HepG2 (cell line): ENCODE measurements around the gene NCOA6. TPM values are rescaled to one million over a fixed set of nuclear protein-coding genes. Genes with fewer than 3 reads are reported as not detected.

ENCODE experiments used
- CREM ChIP-seq, 2 experiments: sonication (generic) in 1 of 2; formaldehyde crosslinking in 1 of 2; IDR thresholded peaks; 2 replicates each; pipeline versions ENCODE4 v1.4.0 to v1.6.1; 2016 to 2020; ENCODE audit warnings: antibody characterized with exemption in 1 of 2, mild to moderate bottlenecking in 1 of 2, missing genetic modification reagents in 1 of 2
- DRAP1 ChIP-seq: IDR thresholded peaks from 2 replicates; pipeline ENCODE4 v1.6.1; 2016; ENCODE audit warnings: missing genetic modification reagents, missing compliant biosample characterization
- FOXA3 ChIP-seq: IDR thresholded peaks from 2 replicates; pipeline ENCODE4 v1.6.1; 2016; ENCODE audit warnings: missing genetic modification reagents, missing compliant biosample characterization
- HDAC2 ChIP-seq: sonication (generic); formaldehyde crosslinking; IDR thresholded peaks from 2 replicates; pipeline ENCODE4 v1.4.0; 2020; ENCODE audit warnings: missing genetic modification reagents
- HNRNPLL ChIP-seq: fragments of 200-400 bp; formaldehyde crosslinking; IDR thresholded peaks from 2 replicates; pipeline ENCODE4 v1.6.1; 2017; ENCODE audit warnings: mild to moderate bottlenecking, low read depth, low read length; ENCODE audit not compliant: poor library complexity, severe bottlenecking
- JDP2 ChIP-seq: sonication (generic); formaldehyde crosslinking; IDR thresholded peaks from 2 replicates; pipeline ENCODE4 v1.8.1; 2022; ENCODE audit warnings: missing genetic modification reagents, borderline replicate concordance
- KDM6A ChIP-seq: IDR thresholded peaks from 2 replicates; pipeline ENCODE4 v1.6.1; 2016; ENCODE audit warnings: low read depth
- MTERF4 ChIP-seq: sonication (generic); formaldehyde crosslinking; IDR thresholded peaks from 2 replicates; pipeline ENCODE4 v1.8.0; 2023; ENCODE audit warnings: mild to moderate bottlenecking, missing genetic modification reagents
- NFYC ChIP-seq: IDR thresholded peaks from 2 replicates; pipeline ENCODE4 v1.6.1; 2016; ENCODE audit warnings: missing genetic modification reagents, missing compliant biosample characterization
- PITX1 ChIP-seq: sonication (generic); formaldehyde crosslinking; IDR thresholded peaks from 2 replicates; pipeline ENCODE4 v1.5.1; 2020; ENCODE audit warnings: mild to moderate bottlenecking, missing genetic modification reagents
- PRPF4 ChIP-seq: fragments of 200-400 bp; formaldehyde crosslinking; IDR thresholded peaks from 2 replicates; pipeline ENCODE4 v1.6.1; 2016; ENCODE audit warnings: low read length, low read depth; ENCODE audit not compliant: poor library complexity, severe bottlenecking
- SATB2 ChIP-seq: sonication (generic); formaldehyde crosslinking; IDR thresholded peaks from 2 replicates; pipeline ENCODE4 v1.5.0; 2020; ENCODE audit warnings: missing genetic modification reagents
- SRSF4 ChIP-seq: fragments of 200-400 bp; formaldehyde crosslinking; IDR thresholded peaks from one replicate; pipeline ENCODE4 v1.6.1; 2018; ENCODE audit warnings: mild to moderate bottlenecking, low read depth, low read length, moderate library complexity; ENCODE audit not compliant: poor library complexity, severe bottlenecking
- THAP7 ChIP-seq: sonication (generic); formaldehyde crosslinking; IDR thresholded peaks from 2 replicates; pipeline ENCODE4 v1.8.1; 2023; ENCODE audit warnings: mild to moderate bottlenecking, missing genetic modification reagents
- ZBTB26 ChIP-seq: IDR thresholded peaks from 2 replicates; pipeline ENCODE4 v1.6.1; 2016; ENCODE audit warnings: missing compliant biosample characterization, missing genetic modification reagents, borderline replicate concordance
- ZMAT3 ChIP-seq: sonication (generic); formaldehyde crosslinking; conservative IDR thresholded peaks from 2 replicates; pipeline ENCODE4 v1.7.0; 2021; ENCODE audit warnings: missing genetic modification reagents
- ZNF121 ChIP-seq: sonication (generic); formaldehyde crosslinking; IDR thresholded peaks from 2 replicates; pipeline ENCODE4 v1.5.0; 2020; ENCODE audit warnings: mild to moderate bottlenecking, missing genetic modification reagents
- ZNF205 ChIP-seq: IDR thresholded peaks from 2 replicates; pipeline ENCODE4 v1.6.1; 2018; ENCODE audit warnings: missing biosample characterization, missing genetic modification reagents
- ZNF547 ChIP-seq: sonication (generic); formaldehyde crosslinking; IDR thresholded peaks from 2 replicates; pipeline ENCODE4 v1.5.1; 2020; ENCODE audit warnings: mild to moderate bottlenecking, missing genetic modification reagents
- ZNF740 ChIP-seq: sonication (generic); formaldehyde crosslinking; IDR thresholded peaks from 2 replicates; pipeline ENCODE4 v1.4.0; 2020; ENCODE audit warnings: missing genetic modification reagents
- ZNF773 ChIP-seq: sonication (generic); formaldehyde crosslinking; IDR thresholded peaks from 2 replicates; pipeline ENCODE4 v1.4.0; 2020; ENCODE audit warnings: missing genetic modification reagents, borderline replicate concordance
- ZNF839 ChIP-seq: sonication (generic); formaldehyde crosslinking; IDR thresholded peaks from 2 replicates; pipeline ENCODE4 v1.4.0; 2020; ENCODE audit warnings: missing genetic modification reagents, mild to moderate bottlenecking, borderline replicate concordance
- ZSCAN9 ChIP-seq: IDR thresholded peaks from 2 replicates; pipeline ENCODE4 v1.6.1; 2016; ENCODE audit warnings: borderline replicate concordance
- polyA plus RNA-seq, 8 experiments: library from polyadenylated mRNA; depleted of rRNA in 3 of 8; stranded (reverse) in 7 of 8; unstranded in 1 of 8; fragments of >200 nt; fragmentation: Illumina TruSeq in 4 of 8; extraction: Trizol in 4 of 8; gene quantifications; 2 replicates each; pipeline versions ENCODE4 v1.2.1 to v1.2.3, GENCODE V29; 2011 to 2016; ENCODE audit warnings: low read depth in 4 of 8, missing spikeins in 1 of 8, mixed read lengths in 1 of 8; ENCODE audit not compliant: insufficient read depth in 1 of 8
- total RNA-seq, 5 experiments: library from RNA; depleted of rRNA; stranded (reverse); fragments of >200 nt; fragmentation: Illumina TruSeq; extraction: Trizol; gene quantifications; 2 replicates each; pipeline ENCODE4 v1.2.3, GENCODE V29; 2016; ENCODE audit warnings: low read depth in 1 of 5

NCOA6 gene
- total and polyA plus RNA-seq, 2 of the 13 experiments (the other 11 are each of a cell fraction or from before 2014, with no cell fraction given), result 11.2 to 29.3 TPM

GRCh38 chr20:34704177-34705007 is 121.1 kb downstream of the NCOA6 start, which contains the start of gene TP53INP2 (continued):
- TF ChIP-seq ZNF773 (CRISPR knock-in tag) (peak; percentile 89; the same call in 1 of the 2 replicates), ZNF839 (CRISPR knock-in tag) (peak; percentile 40; the same call in 1 of the 2 replicates), ZNF740 (CRISPR knock-in tag) (peak; percentile 67; the same call in 1 of the 2 replicates), ZSCAN9 (CRISPR knock-in tag) (no peak), PITX1 (CRISPR knock-in tag) (no peak; the same call in 1 of the 2 replicates), ZNF547 (CRISPR knock-in tag) (peak; percentile 60), ZMAT3 (CRISPR knock-in tag) (peak; percentile 90), JDP2 (CRISPR knock-in tag) (no peak; the same call in 1 of the 2 replicates), HDAC2 (CRISPR knock-in tag) (0 out of 2 replicates have a peak, but pooled peaks have one; percentile 26), NFYC (CRISPR knock-in tag) (peak; percentile 70), ZBTB26 (CRISPR knock-in tag) (peak; percentile 48; the same call in 1 of the 2 replicates), ZNF121 (CRISPR knock-in tag) (peak; percentile 45; the same call in 1 of the 2 replicates), FOXA3 (CRISPR knock-in tag) (peak; percentile 25; the same call in 1 of the 2 replicates), DRAP1 (CRISPR knock-in tag) (peak; percentile 61; the same call in 1 of the 2 replicates), KDM6A (peak; percentile 55; the same call in 1 of the 2 replicates), PRPF4 (no peak), SATB2 (CRISPR knock-in tag) (no peak; the same call in 1 of the 2 replicates), CREM (IDR thresholded peaks at IDR 0.05) (peak; percentile 90), CREM (CRISPR knock-in tag; IDR thresholded peaks at IDR 0.05) (peak; percentile 54; the same call in 1 of the 2 replicates), HNRNPLL (peak; percentile 46), ZNF205 (peak; percentile 16; the same call in 1 of the 2 replicates), SRSF4 (peak; percentile 72), THAP7 (CRISPR knock-in tag) (peak; percentile 47; the same call in 1 of the 2 replicates), MTERF4 (CRISPR knock-in tag) (peak; percentile 84; the same call in 1 of the 2 replicates)
